Epithelial cell of esophagus (primary cell): ENCODE measurements around the gene SPATA32.
A peak's percentile ranks its signal among the peaks of the same experiment; 100 is the strongest.

Experiments used
- DNase-seq: peaks from one replicate; pipeline ENCODE4 v3.0.0; 2010; ENCODE audit warnings: low read depth
- H3K4me3 ChIP-seq: 2 replicates; pipeline ENCODE4 v1.5.1; 2011; ENCODE audit warnings: mild to moderate bottlenecking, low read length, control low read depth
- TF ChIP-seq, protein P1 (sequence below): IDR thresholded peaks from 2 replicates; pipeline ENCODE4 v1.5.1; 2011; ENCODE audit warnings: low read depth, mild to moderate bottlenecking, low read length, control low read depth, inconsistent platforms; ENCODE audit not compliant: insufficient read depth; ENCODE audit errors: missing control alignments

The SPATA32 gene

DNA sequence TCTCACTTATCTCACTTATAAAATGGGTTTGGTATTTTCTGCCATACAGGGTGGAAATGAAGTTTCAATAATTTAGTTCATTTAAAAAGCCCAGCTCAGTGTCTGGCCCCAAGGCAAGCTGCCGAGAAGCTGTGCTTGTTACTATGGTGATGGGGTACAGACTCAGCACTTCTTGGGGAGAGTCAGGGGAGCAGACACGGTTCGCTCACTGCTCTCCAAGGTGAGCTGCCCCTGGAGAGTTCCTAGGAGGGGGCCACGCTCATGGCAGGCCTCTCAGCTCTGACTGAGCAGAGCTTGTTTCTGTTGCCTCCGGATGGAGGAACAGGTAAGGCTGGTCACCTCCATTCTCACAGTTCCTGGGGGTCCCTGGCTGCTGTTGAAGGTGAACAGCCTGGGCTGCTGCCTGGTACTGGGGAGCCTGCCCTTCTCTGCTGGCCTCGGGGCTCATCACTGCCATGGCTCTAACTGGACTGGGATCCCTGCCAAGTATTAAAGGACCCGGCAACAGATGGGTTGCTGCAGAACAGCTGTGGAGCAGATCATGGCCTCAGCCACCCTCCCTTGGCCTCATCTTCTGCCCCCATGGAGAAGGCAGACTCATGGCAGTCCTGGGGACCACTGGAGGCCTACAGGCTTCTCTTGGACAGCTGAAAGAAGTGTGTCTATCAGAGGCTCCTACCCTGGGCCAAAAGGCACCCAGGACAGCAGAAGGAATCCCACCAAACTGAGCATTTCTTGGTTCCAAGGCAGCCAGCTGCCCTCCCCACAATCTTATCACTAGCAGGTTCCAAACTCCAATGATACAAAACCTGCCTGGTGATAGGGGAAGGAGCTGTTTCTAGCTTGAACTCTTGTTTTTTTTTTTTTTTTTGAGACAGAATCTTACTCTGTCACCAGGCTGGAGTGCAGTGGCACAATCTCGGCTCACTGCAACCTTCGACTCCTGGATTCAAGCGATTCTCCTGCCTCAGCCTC is 25.9 kb upstream of the SPATA32 start:
- TF ChIP-seq, protein P1, sequence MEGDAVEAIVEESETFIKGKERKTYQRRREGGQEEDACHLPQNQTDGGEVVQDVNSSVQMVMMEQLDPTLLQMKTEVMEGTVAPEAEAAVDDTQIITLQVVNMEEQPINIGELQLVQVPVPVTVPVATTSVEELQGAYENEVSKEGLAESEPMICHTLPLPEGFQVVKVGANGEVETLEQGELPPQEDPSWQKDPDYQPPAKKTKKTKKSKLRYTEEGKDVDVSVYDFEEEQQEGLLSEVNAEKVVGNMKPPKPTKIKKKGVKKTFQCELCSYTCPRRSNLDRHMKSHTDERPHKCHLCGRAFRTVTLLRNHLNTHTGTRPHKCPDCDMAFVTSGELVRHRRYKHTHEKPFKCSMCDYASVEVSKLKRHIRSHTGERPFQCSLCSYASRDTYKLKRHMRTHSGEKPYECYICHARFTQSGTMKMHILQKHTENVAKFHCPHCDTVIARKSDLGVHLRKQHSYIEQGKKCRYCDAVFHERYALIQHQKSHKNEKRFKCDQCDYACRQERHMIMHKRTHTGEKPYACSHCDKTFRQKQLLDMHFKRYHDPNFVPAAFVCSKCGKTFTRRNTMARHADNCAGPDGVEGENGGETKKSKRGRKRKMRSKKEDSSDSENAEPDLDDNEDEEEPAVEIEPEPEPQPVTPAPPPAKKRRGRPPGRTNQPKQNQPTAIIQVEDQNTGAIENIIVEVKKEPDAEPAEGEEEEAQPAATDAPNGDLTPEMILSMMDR, result no peak
- no peak overlapping the region for H3K4me3 ChIP-seq
- DNase-seq, result no peak

DNA sequence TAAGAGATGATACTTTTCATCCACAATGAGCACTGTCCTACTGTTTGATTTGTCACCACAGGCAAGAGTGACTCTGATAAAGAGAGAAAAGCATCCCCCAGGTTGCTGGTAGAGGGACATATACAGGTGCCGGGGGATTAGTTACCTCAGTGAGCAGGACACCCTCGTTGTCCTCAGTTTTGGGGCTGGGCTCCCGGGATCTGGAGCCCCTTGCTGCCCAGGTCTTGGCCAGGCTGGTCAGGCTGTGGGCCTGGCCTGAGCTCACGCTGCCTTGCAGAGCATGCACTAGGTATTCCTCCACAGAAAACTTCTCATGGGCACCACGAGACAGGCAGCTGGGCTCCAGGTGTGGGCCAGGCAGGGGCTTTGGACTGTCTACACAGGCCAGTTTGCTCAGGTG is 24.4 kb upstream of the SPATA32 start:
- TF ChIP-seq, protein P1, result no peak
- DNase-seq, result no peak
- H3K4me3 ChIP-seq, result no peak overlapping the region

DNA sequence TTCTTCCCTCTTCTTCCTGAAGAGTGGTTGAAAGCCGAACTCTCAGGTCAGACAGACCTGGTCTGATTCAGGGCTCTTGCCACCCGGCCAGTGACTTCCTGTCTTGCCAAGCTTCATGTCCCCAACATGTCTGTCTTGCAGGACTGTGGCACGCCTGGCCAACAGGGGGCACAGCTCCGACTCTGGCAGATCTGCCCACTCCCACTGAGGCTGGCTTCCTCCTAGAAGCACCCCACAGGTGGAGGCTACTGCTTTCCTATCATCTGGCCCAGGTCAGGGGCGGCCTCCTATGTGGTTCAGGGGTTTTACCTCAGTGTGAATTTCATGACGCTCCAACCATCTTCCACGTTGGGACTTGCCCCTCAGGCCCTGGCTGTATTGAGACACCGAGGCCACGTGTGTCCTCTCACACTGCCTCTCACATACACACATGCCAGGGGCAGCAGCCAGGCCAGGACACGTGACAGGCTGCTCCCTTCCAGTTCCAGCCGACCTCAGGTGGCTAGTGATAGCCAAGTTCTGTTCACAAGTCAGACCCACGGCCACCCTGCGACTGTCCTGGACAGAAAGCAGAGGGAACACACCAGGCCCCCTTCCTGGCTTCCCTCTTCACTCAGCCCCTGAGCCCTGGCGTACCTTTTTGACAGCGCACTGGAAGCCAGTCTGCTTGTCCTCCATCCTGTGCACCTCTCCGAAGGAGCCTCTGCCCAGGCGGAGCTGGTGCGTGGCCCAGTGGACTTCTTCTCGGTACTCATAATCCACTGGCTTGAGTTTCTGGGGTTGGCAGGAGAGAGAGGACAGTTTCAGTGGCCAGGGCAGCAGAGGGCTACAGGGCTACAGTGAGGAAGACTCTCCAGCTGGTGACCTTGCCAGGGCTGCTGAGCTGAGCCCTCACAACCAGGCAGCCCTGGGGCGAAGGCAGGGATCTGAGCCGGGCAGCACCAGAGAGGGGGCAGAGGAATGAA is 22.6 kb upstream of the SPATA32 start:
- peak; percentile 88 for DNase-seq
- TF ChIP-seq, protein P1, result peak; percentile 30

DNA sequence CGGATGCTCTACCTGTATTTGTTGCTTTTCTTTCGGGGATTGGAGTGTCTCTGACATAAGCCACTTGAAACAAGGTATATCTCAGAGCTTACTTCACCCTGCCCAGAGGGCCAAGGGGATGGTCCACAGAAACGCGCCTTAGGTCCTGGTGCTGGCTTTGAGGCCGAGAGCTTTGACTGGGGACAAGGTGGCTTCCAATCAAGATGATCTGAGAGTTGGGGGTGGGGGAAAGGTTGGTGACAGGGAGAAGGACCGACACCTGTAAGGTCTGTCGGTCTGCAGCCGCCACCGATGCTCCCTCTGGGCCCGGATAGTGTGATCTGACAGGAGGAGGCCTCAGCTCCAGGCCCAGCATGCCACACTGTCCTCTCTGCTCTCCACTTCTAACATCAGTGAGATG is 21.8 kb upstream of the SPATA32 start:
- no peak overlapping the region for H3K4me3 ChIP-seq
- TF ChIP-seq, protein P1, result no peak
- no peak for DNase-seq

More for the DNA sequence above, 22.6 kb upstream of the SPATA32 start:
- no peak overlapping the region for H3K4me3 ChIP-seq

DNA sequence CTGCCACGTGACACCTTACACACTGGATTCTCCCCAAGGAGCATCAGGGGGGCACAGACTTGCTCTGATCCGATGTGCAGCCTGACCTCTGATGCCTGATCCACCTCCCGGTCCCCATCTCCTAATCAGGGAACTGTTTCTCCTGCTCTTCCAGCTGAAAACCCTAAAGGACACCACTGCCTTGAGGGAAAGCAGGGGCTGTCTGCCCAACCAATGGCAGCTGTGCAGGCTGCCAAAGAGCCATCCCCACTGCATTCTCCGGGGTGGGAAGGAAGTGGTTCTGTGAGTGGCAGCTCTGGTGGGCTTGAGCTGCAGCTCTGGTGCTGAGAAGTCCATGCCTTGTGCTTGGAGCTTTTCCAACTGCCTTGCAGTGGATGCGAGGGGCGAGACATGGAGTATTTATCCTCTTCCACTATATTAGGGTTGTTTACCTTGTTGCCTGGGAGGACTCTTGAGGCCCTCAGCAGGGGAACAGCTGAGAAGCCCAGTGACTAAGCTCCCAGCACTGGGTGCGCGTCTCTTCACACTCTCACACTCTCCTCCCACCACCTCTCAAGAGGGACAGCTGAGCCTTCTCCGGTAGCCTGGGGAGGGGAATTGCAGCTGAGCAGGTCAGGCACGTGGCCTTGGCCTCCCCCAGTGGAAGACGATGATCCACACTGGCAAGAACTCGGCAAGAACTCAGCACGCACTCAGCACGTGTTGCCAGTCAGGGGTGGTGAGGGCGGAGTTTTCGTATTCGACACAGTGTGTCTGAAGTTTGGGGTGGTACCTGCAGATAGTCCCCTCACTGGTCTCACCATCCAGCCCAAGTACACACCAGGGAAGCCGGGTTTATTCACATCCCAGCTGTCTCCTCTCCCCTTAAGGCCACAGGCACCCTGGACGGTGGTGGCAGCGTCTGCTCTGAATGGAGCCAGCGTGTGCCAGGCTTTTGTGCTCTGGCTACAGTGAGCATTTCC is 21.1 kb upstream of the SPATA32 start:
- TF ChIP-seq, protein P1, result no peak
- DNase-seq, result no peak

DNA sequence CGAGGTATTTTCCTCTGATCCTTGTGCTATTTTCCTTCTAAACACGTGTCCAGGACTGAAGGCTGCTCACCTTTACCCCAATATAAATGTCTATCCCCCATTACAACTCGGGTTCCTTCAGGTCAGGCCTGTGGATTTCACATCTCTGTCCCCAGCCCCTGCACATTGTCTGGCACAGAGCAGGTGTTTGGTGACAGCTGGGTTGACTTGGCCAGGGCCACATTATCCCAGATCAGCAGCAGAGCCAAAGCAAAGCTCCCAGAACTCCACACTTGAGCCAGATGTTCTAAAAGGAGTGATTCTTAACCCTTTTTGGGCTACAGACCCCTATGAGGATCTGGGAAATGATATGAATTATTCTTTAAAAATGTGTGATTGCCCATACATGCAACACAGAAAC is 18.0 kb upstream of the SPATA32 start:
- H3K4me3 ChIP-seq, result no peak overlapping the region
- TF ChIP-seq, protein P1, result no peak
- DNase-seq, result no peak

More for the DNA sequence above, 21.1 kb upstream of the SPATA32 start:
- no peak overlapping the region for H3K4me3 ChIP-seq
